GM15510 (cell line): ENCODE measurements around the gene SSC4D.

Experiments used
- POLR2A ChIP-seq: IDR thresholded peaks from 3 replicates; pipeline ENCODE4 v1.6.1; 2011; ENCODE audit warnings: borderline replicate concordance; ENCODE audit not compliant: insufficient read length; ENCODE audit errors: extremely low read depth

The SSC4D gene

GRCh38 chr7:76409537-76409936, at the start of gene SSC4D:
Gene SSC4D, minus strand, starts transcription at chr7:76409697. Its CDS starts 5,258 bp downstream, at chr7:76404439.
- TF ChIP-seq POLR2A = no peak

- TF ChIP-seq POLR2A = no peak
These were observed 21.3 kb upstream of the SSC4D start for GRCh38 chr7:76430836-76431235.

- no peak for TF ChIP-seq POLR2A
These were observed 20.7 kb upstream of the SSC4D start for GRCh38 chr7:76430211-76430610.

GRCh38 chr7:76428868-76429805, 19.6 kb upstream of the SSC4D start:
- no peak for TF ChIP-seq POLR2A

GRCh38 chr7:76428149-76428823, 18.8 kb upstream of the SSC4D start:
- TF ChIP-seq POLR2A = no peak

GRCh38 chr7:76427635-76428034, 18.1 kb upstream of the SSC4D start:
- no peak for TF ChIP-seq POLR2A

- no peak for TF ChIP-seq POLR2A
These were observed 16.7 kb upstream of the SSC4D start for GRCh38 chr7:76426246-76426645.

GRCh38 chr7:76425156-76425555, 15.7 kb upstream of the SSC4D start:
- TF ChIP-seq POLR2A = no peak

GRCh38 chr7:76424413-76425111, 15.1 kb upstream of the SSC4D start, which contains the start of gene ZP3:
Gene ZP3, plus strand, starts transcription at chr7:76424950. Its CDS starts 15 bp downstream, at chr7:76424965.
- no peak for TF ChIP-seq POLR2A

- no peak for TF ChIP-seq POLR2A
These were observed 14.3 kb upstream of the SSC4D start for GRCh38 chr7:76423666-76424412.

GRCh38 chr7:76412249-76412648, 2.8 kb upstream of the SSC4D start:
- TF ChIP-seq POLR2A = no peak

- no peak for TF ChIP-seq POLR2A
These were observed 2.1 kb upstream of the SSC4D start for GRCh38 chr7:76411626-76412025.

- TF ChIP-seq POLR2A = no peak
These were observed 1.4 kb downstream of the SSC4D start for GRCh38 chr7:76408121-76408560.

- no peak for TF ChIP-seq POLR2A
These were observed 1.8 kb downstream of the SSC4D start for GRCh38 chr7:76407718-76408117.
